Upper lobe of left lung (tissue), 4 donors: ENCODE data around the gene NODAL.

Experiments
- EP300 ChIP-seq, 4 donors: sonication (generic); formaldehyde crosslinking; IDR thresholded peaks; one replicate each; pipeline ENCODE4 v1.5.1; 2017; ENCODE audit warnings: antibody characterized with exemption in 4 of 4, control low read depth in 2 of 4
- POLR2A ChIP-seq, 4 donors: fragments of 450-650 bp; IDR thresholded peaks; one replicate each; pipeline ENCODE4 v1.5.1; 2016 to 2017; ENCODE audit warnings: antibody characterized with exemption in 4 of 4, mild to moderate bottlenecking in 2 of 4
- POLR2AphosphoS5 ChIP-seq, 2 donors: sonication (generic); formaldehyde crosslinking; IDR thresholded peaks; one replicate each; pipeline ENCODE4 v1.5.1; 2017; ENCODE audit warnings: antibody characterized with exemption in 2 of 2
- TF ChIP-seq, protein P1 (sequence below), 6 experiments: fragments of 450-650 bp in 4 of 6; fragments of 200-600 bp in 2 of 6; sonication (generic) in 2 of 6; IDR thresholded peaks; one replicate each; pipeline ENCODE4 v1.5.1; 2016 to 2019; ENCODE audit warnings: antibody characterized with exemption in 6 of 6

DNA sequence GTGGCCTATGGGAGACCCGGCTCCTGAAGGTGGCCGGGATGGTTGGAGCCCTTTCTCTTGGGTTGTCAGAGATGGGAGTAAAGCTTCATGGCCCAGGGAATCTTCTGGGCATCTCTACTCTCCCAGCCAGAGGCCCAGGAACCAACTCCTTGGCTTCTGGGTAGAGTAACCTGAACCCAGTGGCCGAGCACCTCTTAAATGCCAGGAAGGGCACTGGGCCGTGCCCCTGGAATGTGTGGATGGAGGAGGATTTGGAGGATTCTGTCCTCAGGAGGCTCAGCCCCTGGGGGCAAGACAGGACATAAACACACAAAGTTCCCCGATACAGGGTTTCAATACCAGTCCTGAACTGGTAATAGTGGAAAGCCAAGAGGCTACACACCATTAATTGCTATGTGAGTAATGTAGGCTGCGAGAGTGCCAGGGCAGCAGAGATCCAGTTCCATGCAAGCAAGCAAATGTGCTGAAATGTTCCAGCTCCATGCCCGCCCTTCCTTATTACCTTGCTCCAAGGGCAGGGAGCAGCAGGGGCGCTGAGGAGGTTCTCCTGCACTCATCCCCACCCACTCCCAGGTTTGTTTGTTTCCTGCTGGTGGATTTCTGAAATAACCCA is 38.3 kb upstream of the NODAL start:
- TF ChIP-seq, protein P1, sequence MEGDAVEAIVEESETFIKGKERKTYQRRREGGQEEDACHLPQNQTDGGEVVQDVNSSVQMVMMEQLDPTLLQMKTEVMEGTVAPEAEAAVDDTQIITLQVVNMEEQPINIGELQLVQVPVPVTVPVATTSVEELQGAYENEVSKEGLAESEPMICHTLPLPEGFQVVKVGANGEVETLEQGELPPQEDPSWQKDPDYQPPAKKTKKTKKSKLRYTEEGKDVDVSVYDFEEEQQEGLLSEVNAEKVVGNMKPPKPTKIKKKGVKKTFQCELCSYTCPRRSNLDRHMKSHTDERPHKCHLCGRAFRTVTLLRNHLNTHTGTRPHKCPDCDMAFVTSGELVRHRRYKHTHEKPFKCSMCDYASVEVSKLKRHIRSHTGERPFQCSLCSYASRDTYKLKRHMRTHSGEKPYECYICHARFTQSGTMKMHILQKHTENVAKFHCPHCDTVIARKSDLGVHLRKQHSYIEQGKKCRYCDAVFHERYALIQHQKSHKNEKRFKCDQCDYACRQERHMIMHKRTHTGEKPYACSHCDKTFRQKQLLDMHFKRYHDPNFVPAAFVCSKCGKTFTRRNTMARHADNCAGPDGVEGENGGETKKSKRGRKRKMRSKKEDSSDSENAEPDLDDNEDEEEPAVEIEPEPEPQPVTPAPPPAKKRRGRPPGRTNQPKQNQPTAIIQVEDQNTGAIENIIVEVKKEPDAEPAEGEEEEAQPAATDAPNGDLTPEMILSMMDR (IDR thresholded peaks at IDR 0.05), result no peak
- TF ChIP-seq POLR2AphosphoS5 (IDR thresholded peaks at IDR 0.05) (no peak), EP300 (IDR thresholded peaks at IDR 0.05) (no peak), POLR2A (IDR thresholded peaks at IDR 0.05) (no peak)
